ENCODE data around the gene MAD1L1. TPM values are rescaled to one million over a fixed set of nuclear protein-coding genes. Genes with fewer than 3 reads are reported as not detected.

MAD1L1 gene
- total and polyA plus RNA-seq, 2 donors (not counting 1 experiment from before 2014, with no cell fraction given): 9.8 to 29.4 TPM

DNA sequence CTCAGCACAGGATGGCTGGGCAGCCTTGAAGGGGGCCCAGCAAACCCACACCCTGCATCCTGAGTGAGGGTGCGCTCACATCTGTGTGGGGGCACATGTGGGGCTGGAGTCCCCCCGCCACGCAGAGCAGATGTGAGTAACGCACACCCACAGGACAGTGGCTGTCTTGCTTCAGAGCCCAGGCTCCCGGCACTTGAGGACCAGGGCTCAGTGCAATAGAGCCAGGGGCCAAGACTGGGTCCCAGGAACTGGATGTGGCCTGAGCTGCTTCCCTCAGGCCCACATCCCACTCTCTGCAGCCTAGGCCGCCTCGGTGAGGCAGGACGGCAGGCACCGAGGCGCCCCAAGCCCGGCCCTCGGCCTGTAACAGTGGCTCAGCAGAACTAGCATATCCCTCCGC is 159.9 kb downstream of the MAD1L1 start:
- Histone ChIP-seq H3K36me3 (ENCODE audit: control insufficient read depth, insufficient read depth, low read length) (no peaks in the 10 kb centered on the region), H3K27me3 (ENCODE audit: control insufficient read depth, insufficient read depth, low read length) (no peaks in the 10 kb centered on the region), H3K27ac (ENCODE audit: insufficient read depth, low read length) (no peak overlapping the region), H3K4me1 (ENCODE audit: control insufficient read depth, extremely low read depth, insufficient read depth, low read length) (no peaks in the 10 kb centered on the region), H3K4me3 (replicated peaks in 1 of 4; ENCODE audit: control extremely low read depth in 1 of 4, insufficient read depth in 1 of 4, low read depth in 3 of 4, low read length in 4 of 4) (no peak overlapping the region), H3K9ac (ENCODE audit: insufficient read depth, low read length) (no peak overlapping the region), H3K4me2 (ENCODE audit: extremely low read depth, insufficient read depth, low read length) (no peak overlapping the region), H3K9me3 (ENCODE audit: control insufficient read depth, insufficient read depth, low read depth, low read length) (no peaks in the 10 kb centered on the region), H2AFZ (ENCODE audit: low read length) (no peak overlapping the region), H3K79me2 (ENCODE audit: control insufficient read depth, insufficient read depth, low read length) (no peaks in the 10 kb centered on the region), H4K20me1 (ENCODE audit: control insufficient read depth, extremely low read depth, insufficient read depth, low read length) (no peaks in the 10 kb centered on the region)
- no peak for DNase-seq (ENCODE audit: low read depth in 2 of 2)
- no peak for TF ChIP-seq EZH2 (IDR thresholded peaks at IDR 0.05; ENCODE audit: low read length, missing control alignments)
- TF ChIP-seq, protein P1, sequence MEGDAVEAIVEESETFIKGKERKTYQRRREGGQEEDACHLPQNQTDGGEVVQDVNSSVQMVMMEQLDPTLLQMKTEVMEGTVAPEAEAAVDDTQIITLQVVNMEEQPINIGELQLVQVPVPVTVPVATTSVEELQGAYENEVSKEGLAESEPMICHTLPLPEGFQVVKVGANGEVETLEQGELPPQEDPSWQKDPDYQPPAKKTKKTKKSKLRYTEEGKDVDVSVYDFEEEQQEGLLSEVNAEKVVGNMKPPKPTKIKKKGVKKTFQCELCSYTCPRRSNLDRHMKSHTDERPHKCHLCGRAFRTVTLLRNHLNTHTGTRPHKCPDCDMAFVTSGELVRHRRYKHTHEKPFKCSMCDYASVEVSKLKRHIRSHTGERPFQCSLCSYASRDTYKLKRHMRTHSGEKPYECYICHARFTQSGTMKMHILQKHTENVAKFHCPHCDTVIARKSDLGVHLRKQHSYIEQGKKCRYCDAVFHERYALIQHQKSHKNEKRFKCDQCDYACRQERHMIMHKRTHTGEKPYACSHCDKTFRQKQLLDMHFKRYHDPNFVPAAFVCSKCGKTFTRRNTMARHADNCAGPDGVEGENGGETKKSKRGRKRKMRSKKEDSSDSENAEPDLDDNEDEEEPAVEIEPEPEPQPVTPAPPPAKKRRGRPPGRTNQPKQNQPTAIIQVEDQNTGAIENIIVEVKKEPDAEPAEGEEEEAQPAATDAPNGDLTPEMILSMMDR (conservative IDR thresholded peaks at IDR 0.05 in 1 of 2, IDR thresholded peaks at IDR 0.05 in 1 of 2; ENCODE audit: low read depth in 1 of 2, low read length in 2 of 2): no peak

DNA sequence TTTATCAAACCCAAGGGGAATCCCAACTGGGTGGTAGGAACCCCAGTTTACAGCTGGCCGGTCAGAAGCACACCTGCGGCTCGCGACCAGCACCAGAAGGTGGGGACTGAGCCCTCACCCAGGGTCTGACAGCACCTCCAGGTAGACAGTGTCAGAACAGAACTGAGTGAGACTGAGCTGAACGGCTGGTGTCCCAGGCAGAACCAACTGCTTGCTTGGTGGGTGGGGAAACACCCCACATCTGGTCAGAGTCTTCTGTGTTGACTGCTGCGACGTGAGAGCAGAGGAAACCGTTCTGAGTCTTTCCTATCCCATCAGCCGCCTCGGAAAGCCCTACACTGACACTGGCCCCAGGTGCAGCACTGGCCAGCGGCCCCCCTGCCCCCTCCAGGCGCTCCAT is 160.7 kb downstream of the MAD1L1 start:
- H3K4me3 ChIP-seq (replicated peaks in 1 of 4; ENCODE audit: control extremely low read depth in 1 of 4, insufficient read depth in 1 of 4, low read depth in 3 of 4, low read length in 4 of 4): no peak overlapping the region
- TF ChIP-seq, protein P1 (conservative IDR thresholded peaks at IDR 0.05 in 1 of 2, IDR thresholded peaks at IDR 0.05 in 1 of 2; ENCODE audit: low read depth in 1 of 2, low read length in 2 of 2): no peak
- TF ChIP-seq EZH2 (IDR thresholded peaks at IDR 0.05; ENCODE audit: low read length, missing control alignments): no peak
- DNase-seq (ENCODE audit: low read depth in 2 of 2): no peak

DNA sequence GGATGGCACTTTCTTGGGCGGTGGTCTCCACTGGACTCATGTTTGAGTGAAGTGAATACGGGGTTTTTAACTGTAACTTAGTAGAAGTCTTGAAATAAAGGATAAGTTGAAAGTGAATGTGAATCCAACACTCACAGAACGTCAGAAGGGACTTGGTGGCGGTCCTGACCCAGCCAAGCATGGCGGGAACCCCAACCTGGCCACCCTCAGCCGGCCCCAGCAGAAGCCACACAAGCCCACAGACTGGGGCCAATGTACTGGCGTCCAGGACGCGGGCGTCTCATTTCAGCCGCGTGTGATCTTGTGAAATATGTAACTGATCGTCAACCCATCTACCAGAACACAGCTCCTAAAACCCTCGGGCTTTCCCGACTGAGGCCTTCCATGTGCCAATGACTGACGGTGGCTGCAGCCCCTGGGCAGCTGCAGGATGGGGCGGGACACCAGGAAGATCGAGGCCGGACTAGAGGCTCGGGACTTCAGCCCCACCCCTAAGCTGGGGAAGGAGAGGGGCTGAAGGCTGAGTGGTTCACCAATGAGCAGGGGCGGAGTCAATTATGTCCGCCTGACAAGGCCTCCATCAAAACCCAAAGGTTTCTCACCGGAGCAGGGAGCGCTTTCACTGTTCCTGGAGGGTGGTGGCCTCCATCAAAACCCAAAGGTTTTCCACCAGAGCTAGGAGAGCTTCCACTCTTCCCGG is 161.5 kb downstream of the MAD1L1 start:
- H3K4me2 ChIP-seq (ENCODE audit: extremely low read depth, insufficient read depth, low read length): no peak overlapping the region
- no peaks in the 10 kb centered on the region for H3K9me3 ChIP-seq (ENCODE audit: control insufficient read depth, insufficient read depth, low read depth, low read length)

More for the DNA sequence above, 160.7 kb downstream of the MAD1L1 start:
- Histone ChIP-seq H2AFZ (ENCODE audit: low read length) (no peak overlapping the region), H3K27me3 (ENCODE audit: control insufficient read depth, insufficient read depth, low read length) (no peaks in the 10 kb centered on the region), H3K4me2 (ENCODE audit: extremely low read depth, insufficient read depth, low read length) (no peak overlapping the region), H3K79me2 (ENCODE audit: control insufficient read depth, insufficient read depth, low read length) (no peaks in the 10 kb centered on the region), H3K27ac (ENCODE audit: insufficient read depth, low read length) (no peak overlapping the region), H3K9ac (ENCODE audit: insufficient read depth, low read length) (no peak overlapping the region), H3K36me3 (ENCODE audit: control insufficient read depth, insufficient read depth, low read length) (no peaks in the 10 kb centered on the region), H3K9me3 (ENCODE audit: control insufficient read depth, insufficient read depth, low read depth, low read length) (no peaks in the 10 kb centered on the region), H3K4me1 (ENCODE audit: control insufficient read depth, extremely low read depth, insufficient read depth, low read length) (no peaks in the 10 kb centered on the region), H4K20me1 (ENCODE audit: control insufficient read depth, extremely low read depth, insufficient read depth, low read length) (no peaks in the 10 kb centered on the region)

More for the DNA sequence above, 161.5 kb downstream of the MAD1L1 start:
- Histone ChIP-seq H3K36me3 (ENCODE audit: control insufficient read depth, insufficient read depth, low read length) (no peaks in the 10 kb centered on the region), H3K27me3 (ENCODE audit: control insufficient read depth, insufficient read depth, low read length) (no peaks in the 10 kb centered on the region), H3K9ac (ENCODE audit: insufficient read depth, low read length) (no peak overlapping the region), H2AFZ (ENCODE audit: low read length) (no peak overlapping the region), H3K79me2 (ENCODE audit: control insufficient read depth, insufficient read depth, low read length) (no peaks in the 10 kb centered on the region), H3K27ac (ENCODE audit: insufficient read depth, low read length) (no peak overlapping the region), H3K4me3 (replicated peaks in 1 of 4; ENCODE audit: control extremely low read depth in 1 of 4, insufficient read depth in 1 of 4, low read depth in 3 of 4, low read length in 4 of 4) (no peak overlapping the region), H4K20me1 (ENCODE audit: control insufficient read depth, extremely low read depth, insufficient read depth, low read length) (no peaks in the 10 kb centered on the region), H3K4me1 (ENCODE audit: control insufficient read depth, extremely low read depth, insufficient read depth, low read length) (no peaks in the 10 kb centered on the region)
- TF ChIP-seq EZH2 (IDR thresholded peaks at IDR 0.05; ENCODE audit: low read length, missing control alignments): no peak
- TF ChIP-seq, protein P1 (conservative IDR thresholded peaks at IDR 0.05 in 1 of 2, IDR thresholded peaks at IDR 0.05 in 1 of 2; ENCODE audit: low read depth in 1 of 2, low read length in 2 of 2): no peak
- no peak for DNase-seq (ENCODE audit: low read depth in 2 of 2)

All from fibroblast of lung (primary cell).